Measurements from ENCODE around the gene EMP2. TPM values are rescaled to one million over a fixed set of nuclear protein-coding genes. Genes with fewer than 3 reads are reported as not detected.

EMP2 gene
- polyA plus RNA-seq, 3 donors: not detected

GRCh38 chr16:10610499-10611184, 30.2 kb upstream of the EMP2 start:
- no peak overlapping the region for H3K27ac Mint-ChIP-seq
- no peaks in the 10 kb centered on the region for H3K79me2 ChIP-seq (ENCODE audit: insufficient read depth, low read length)
- no peaks in the 10 kb centered on the region for H3K36me3 Mint-ChIP-seq
- no peak for DNase-seq
- no peak overlapping the region for H3K4me3 ChIP-seq (replicated peaks in 1 of 3; ENCODE audit: low read depth in 2 of 3, low read length in 3 of 3)
- no peak overlapping the region for H3K9ac ChIP-seq (ENCODE audit: insufficient read depth, low read length, poor library complexity, severe bottlenecking)
- peaks cover 0 to 2% (median 0%) of the 10 kb centered on the region in 7 donors for H3K9me3 Mint-ChIP-seq
- peaks cover 3 to 5% (median 4%) of the 10 kb centered on the region in 3 donors for H3K27me3 Mint-ChIP-seq (ENCODE audit: low read depth in 3 of 3)
- 93% methylated on average over 2 of the region's 13 CpGs for whole genome bisulfite sequencing (ENCODE audit: insufficient coverage)
- H3K4me3 Mint-ChIP-seq: no peak overlapping the region
- H3K27me3 ChIP-seq (ENCODE audit: control insufficient read depth in 2 of 2, insufficient read depth in 2 of 2, low read length in 2 of 2): peaks cover 0 to 2% of the 10 kb centered on the region in 2 donors
- H4K20me1 ChIP-seq (ENCODE audit: insufficient read depth, low read length): no peaks in the 10 kb centered on the region
- TF ChIP-seq CTCF (IDR thresholded peaks at IDR 0.05): no peak
- no peak overlapping the region for H2AFZ ChIP-seq (ENCODE audit: insufficient read depth, low read depth, low read length, poor library complexity, severe bottlenecking)
- H3K4me1 ChIP-seq (ENCODE audit: control insufficient read depth in 1 of 2, insufficient read depth in 2 of 2, low read length in 2 of 2): peaks cover 16 to 19% of the 10 kb centered on the region in 2 donors
- H3K9me3 ChIP-seq (replicated peaks in 1 of 2; ENCODE audit: control insufficient read depth in 1 of 2, insufficient read depth in 1 of 2, low read length in 2 of 2): no peaks in the 10 kb centered on the region
- no peak overlapping the region for H3K4me2 ChIP-seq (replicated peaks; ENCODE audit: extremely low read depth, low read length, poor library complexity, severe bottlenecking)
- intact Hi-C loops (cut with micrococcal nuclease): no loop called here
- H3K36me3 ChIP-seq (replicated peaks in 1 of 2; ENCODE audit: control insufficient read depth in 1 of 2, insufficient read depth in 2 of 2, low read length in 2 of 2): no peaks in the 10 kb centered on the region
- H3K4me1 Mint-ChIP-seq: peaks cover 11% of the 10 kb centered on the region
- no peak overlapping the region for H3K27ac ChIP-seq (ENCODE audit: low read depth in 1 of 2, low read length in 2 of 2)

DNA sequence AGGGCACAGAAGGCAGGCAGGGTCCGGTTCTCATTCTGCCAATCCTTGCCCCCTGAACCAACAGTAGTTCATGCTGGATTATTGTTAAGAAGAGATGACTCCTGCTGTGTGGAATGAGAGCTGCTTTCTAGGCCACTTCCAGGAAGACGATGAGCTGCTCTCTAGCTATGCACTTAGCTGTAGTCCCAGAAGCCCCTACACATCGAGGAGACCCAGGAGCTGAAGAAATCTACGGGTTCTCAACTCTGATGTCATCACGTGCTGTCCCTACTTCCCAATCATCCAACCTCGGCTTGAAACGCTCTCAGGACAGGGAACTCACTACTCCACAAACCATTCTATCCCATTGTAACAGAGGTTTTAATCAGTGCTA, 29.0 kb upstream of the EMP2 start:
- Mint-ChIP-seq H3K9me3 (peaks cover 0 to 2% (median 0%) of the 10 kb centered on the region in 7 donors), H3K27me3 (ENCODE audit: low read depth in 3 of 3) (peaks cover 2 to 9% (median 4%) of the 10 kb centered on the region in 3 donors), H3K4me3 (no peak overlapping the region), H3K36me3 (no peaks in the 10 kb centered on the region), H3K27ac (no peak overlapping the region), H3K4me1 (peaks cover 10% of the 10 kb centered on the region)
- Histone ChIP-seq H3K36me3 (replicated peaks in 1 of 2; ENCODE audit: control insufficient read depth in 1 of 2, insufficient read depth in 2 of 2, low read length in 2 of 2) (no peaks in the 10 kb centered on the region), H3K4me1 (ENCODE audit: control insufficient read depth in 1 of 2, insufficient read depth in 2 of 2, low read length in 2 of 2) (peaks cover 10 to 14% of the 10 kb centered on the region in 2 donors), H3K27me3 (ENCODE audit: control insufficient read depth in 2 of 2, insufficient read depth in 2 of 2, low read length in 2 of 2) (peaks cover 0 to 2% of the 10 kb centered on the region in 2 donors), H3K4me3 (replicated peaks in 1 of 3; ENCODE audit: low read depth in 2 of 3, low read length in 3 of 3) (no peak overlapping the region), H3K27ac (ENCODE audit: low read depth in 1 of 2, low read length in 2 of 2) (no peak overlapping the region), H3K9ac (ENCODE audit: insufficient read depth, low read length, poor library complexity, severe bottlenecking) (no peak overlapping the region), H4K20me1 (ENCODE audit: insufficient read depth, low read length) (no peaks in the 10 kb centered on the region), H3K79me2 (ENCODE audit: insufficient read depth, low read length) (no peaks in the 10 kb centered on the region), H2AFZ (ENCODE audit: insufficient read depth, low read depth, low read length, poor library complexity, severe bottlenecking) (no peak overlapping the region), H3K9me3 (replicated peaks in 1 of 2; ENCODE audit: control insufficient read depth in 1 of 2, insufficient read depth in 1 of 2, low read length in 2 of 2) (no peaks in the 10 kb centered on the region), H3K4me2 (replicated peaks; ENCODE audit: extremely low read depth, low read length, poor library complexity, severe bottlenecking) (no peak overlapping the region)
- TF ChIP-seq CTCF (IDR thresholded peaks at IDR 0.05): no peak
- WGBS (ENCODE audit: insufficient coverage): 89% methylated on average over 4 of the region's 7 CpGs
- no peak for DNase-seq
- intact Hi-C loops (cut with micrococcal nuclease): no loop called here
